ENCODE measurements around the gene RCC1.

DNA sequence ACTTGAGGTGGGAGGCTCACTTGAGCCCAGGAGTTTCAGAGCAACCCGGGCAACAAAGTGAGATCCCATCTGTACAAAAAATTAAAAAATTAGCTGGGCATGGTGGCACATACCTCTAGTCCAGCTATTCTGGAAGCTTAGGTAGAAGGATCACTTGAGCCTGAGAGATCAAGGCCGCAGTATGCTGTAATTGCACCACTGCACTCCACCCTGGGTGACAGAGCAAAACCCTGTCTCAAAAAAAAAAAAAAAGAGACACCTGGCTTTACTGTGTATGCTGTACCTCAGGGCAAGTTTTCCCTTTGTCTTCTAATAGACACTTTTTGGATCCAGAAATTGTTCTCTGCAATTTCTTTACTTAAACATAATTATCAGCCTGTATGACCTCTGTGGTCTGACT lies 23.1 kb upstream of the RCC1 start:
- TF ChIP-seq EZH2 (IDR thresholded peaks at IDR 0.05; ENCODE audit: low read length, unreplicated experiment) (no peak), EZH2phosphoT487 (IDR thresholded peaks at IDR 0.05; ENCODE audit: borderline replicate concordance, low read length) (no peak)
- TF ChIP-seq, protein P1, sequence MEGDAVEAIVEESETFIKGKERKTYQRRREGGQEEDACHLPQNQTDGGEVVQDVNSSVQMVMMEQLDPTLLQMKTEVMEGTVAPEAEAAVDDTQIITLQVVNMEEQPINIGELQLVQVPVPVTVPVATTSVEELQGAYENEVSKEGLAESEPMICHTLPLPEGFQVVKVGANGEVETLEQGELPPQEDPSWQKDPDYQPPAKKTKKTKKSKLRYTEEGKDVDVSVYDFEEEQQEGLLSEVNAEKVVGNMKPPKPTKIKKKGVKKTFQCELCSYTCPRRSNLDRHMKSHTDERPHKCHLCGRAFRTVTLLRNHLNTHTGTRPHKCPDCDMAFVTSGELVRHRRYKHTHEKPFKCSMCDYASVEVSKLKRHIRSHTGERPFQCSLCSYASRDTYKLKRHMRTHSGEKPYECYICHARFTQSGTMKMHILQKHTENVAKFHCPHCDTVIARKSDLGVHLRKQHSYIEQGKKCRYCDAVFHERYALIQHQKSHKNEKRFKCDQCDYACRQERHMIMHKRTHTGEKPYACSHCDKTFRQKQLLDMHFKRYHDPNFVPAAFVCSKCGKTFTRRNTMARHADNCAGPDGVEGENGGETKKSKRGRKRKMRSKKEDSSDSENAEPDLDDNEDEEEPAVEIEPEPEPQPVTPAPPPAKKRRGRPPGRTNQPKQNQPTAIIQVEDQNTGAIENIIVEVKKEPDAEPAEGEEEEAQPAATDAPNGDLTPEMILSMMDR (conservative IDR thresholded peaks at IDR 0.05; ENCODE audit: low read depth, low read length): no peak
